GM21447 (cell line): ENCODE data around the gene CREB3L1.

Source experiments
- ATAC-seq: cut with Tn5 transposase; IDR thresholded peaks from one replicate; pipeline ENCODE4 v1.9.1; 2021; ENCODE audit not compliant: unreplicated experiment

The CREB3L1 gene, protein sequence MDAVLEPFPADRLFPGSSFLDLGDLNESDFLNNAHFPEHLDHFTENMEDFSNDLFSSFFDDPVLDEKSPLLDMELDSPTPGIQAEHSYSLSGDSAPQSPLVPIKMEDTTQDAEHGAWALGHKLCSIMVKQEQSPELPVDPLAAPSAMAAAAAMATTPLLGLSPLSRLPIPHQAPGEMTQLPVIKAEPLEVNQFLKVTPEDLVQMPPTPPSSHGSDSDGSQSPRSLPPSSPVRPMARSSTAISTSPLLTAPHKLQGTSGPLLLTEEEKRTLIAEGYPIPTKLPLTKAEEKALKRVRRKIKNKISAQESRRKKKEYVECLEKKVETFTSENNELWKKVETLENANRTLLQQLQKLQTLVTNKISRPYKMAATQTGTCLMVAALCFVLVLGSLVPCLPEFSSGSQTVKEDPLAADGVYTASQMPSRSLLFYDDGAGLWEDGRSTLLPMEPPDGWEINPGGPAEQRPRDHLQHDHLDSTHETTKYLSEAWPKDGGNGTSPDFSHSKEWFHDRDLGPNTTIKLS

DNA sequence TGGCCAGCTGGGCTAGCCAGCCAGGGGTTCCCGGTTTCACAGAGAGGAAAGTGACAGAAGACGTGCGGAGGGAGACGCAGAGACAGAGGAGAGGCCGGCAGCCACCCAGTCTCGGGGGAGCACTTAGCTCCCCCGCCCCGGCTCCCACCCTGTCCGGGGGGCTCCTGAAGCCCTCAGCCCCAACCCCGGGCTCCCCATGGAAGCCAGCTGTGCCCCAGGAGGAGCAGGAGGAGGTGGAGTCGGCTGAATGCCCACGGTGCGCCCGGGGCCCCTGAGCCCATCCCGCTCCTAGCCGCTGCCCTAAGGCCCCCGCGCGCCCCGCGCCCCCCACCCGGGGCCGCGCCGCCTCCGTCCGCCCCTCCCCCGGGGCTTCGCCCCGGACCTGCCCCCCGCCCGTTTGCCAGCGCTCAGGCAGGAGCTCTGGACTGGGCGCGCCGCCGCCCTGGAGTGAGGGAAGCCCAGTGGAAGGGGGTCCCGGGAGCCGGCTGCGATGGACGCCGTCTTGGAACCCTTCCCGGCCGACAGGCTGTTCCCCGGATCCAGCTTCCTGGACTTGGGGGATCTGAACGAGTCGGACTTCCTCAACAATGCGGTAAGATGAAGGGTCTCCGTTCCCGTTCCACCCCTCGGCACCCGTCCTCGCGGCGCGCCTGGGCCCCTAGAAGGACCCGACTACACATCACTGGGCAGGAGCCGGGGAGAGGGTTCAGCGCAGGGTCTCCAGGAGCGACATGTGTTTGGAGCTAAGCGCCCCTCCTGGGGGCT lies at the start of gene CREB3L1:
TSS of gene CREB3L1 (plus strand) at position 41 of the 765 bp plus-strand sequence. CDS start at position 491, 450 bp downstream.
- ATAC-seq: no peak

DNA sequence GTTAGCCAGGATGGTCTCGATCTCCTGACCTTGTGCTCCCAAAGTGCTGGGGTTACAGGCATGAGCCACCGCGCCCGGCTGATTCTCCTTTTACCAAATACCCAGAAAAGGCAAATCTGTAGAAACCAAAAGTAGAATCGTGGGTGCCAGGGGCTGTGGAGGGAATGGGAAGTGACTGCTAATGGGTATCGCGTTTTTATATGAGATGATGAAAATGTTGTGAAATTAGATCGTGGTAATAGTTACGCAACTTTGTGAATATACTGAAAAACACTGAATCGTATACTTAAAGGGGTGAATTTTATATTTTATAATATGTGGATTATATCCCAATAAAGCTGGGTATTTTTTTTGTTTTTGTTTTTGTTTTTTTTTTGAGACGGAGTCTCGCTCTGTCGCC lies 48.2 kb upstream of the CREB3L1 start:
- no peak for ATAC-seq

GRCh38 chr11:46234311-46234710 lies 43.2 kb upstream of the CREB3L1 start:
- no peak for ATAC-seq

GRCh38 chr11:46235777-46236688 lies 41.4 kb upstream of the CREB3L1 start:
- ATAC-seq: no peak

GRCh38 chr11:46236918-46237247 lies 40.6 kb upstream of the CREB3L1 start:
- ATAC-seq: no peak

DNA sequence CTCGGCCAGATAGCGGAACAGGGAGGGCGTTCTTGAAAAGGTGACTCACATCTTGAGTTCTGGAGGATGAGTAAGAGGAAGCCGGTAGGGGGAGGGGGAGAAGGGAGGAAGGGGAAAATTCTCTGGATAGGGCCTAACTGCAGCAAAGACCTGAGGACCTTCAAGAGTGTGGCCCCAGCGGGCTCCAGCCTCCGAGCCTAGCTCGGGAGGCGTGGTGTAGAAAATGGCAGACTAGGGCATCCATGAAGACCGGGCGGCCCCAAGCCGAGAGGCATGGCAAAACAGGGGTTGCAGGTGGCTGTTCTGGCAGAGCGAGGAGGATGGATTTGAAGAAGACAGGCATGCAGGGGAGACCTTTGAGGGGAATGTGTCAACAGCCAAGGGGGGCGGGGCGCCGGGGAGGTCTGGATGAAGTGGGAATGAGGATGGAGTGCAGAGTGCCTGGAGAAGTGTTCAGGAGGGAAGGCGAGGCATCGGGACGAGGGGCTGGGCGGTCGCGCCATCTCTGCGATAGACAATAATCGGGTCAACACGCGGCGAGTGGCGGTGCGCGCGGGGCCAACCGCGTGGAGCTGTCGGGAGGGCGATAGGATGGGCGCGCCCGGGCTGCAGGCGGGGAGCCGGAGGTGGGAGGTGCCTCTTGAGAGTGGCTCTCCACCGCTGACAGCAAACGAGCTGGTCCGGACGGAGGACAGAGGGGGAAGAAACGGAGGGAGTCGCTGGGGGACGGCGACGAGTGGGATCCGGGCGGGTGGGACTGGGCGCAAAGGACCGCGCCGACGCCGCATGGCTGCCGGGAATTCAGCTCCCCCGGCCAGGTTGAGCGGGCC lies 40.0 kb upstream of the CREB3L1 start:
- no peak for ATAC-seq

DNA sequence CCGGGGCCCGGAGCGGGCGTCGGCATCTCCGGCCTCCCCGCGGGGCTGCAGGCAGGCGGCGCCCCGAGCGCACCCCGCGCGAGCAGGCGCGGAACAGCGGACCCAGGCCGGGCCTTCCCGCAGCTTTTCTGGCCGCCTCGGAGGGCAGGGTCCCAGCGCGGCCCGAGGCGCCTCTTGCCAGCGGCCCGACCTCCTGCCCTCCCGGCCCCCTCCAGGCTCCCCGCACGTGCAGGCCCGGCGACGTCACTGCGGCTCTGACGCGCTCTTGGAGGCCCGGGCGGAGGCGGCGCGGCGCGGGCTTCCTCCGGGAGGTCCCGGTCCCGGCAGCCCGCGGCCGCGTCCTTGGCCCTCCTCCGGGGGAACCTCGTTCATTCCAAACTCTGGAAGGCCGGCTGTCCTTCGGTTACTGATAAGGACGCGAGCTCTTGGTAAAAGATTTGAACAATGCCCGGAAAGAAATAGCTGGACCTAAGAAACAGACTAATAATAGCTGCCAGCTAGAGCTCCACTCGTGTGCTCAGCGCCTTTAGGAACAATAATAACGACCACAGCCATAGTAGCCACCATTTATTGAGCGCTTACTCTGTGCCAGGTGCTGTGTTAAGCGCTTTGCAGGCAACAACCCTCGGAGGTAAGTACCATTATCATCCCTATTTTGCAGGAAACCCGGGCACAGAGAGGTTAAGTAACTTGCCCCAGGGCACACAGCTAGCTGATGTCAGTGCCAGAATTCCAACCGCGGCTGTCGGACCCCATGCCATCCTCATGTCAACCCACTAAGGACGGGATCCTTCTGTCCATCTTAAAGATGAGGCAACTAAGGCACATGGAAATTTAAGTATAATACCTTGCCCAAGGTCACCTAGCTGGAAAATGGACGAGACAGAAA lies 39.1 kb upstream of the CREB3L1 start:
- ATAC-seq: no peak

DNA sequence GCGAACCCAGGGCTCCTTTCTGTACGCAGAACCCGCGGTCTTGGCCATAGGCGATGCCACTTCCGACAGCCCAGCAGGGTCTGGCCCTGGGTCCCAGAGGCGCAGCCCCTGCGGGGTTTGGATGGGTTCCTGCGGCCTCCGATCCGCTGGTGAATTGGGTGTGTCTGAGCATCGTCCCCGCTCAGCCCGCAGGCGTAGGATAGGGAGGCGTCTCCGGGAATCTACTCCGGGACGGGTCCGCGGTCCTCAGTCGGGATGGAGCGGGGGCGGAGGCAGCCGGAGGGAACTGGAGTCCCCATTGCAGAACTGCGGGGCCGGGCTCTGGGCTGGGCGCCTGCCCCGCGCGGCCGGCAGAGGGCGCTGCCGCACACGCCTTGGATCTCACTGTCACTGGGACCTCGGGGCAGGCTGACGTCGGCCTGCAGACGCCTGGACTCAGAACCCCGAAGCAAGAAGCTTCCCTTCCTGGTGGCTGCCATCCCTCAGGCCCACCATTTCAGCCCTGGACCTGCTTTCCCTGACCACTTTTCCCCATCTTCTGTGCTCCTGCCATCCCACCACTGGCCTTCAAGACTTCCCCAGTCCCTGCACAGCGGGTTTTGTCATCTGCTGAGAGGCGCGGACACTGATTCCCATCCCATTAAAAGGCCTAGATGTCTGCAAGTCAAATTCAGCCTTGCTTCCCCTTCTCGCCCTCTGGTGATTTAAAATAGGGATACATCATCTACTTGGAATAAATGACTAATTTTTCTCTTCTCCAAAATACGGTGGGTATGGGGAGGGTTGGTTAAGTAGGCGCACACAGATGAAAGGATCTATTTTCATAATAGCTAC lies 38.3 kb upstream of the CREB3L1 start:
- ATAC-seq: peak; percentile 60

GRCh38 chr11:46239801-46240061 lies 37.7 kb upstream of the CREB3L1 start:
- no peak for ATAC-seq

GRCh38 chr11:46240371-46240770 lies 37.1 kb upstream of the CREB3L1 start:
- ATAC-seq: no peak

- no peak for ATAC-seq
Measured at GRCh38 chr11:46240861-46241260, 36.6 kb upstream of the CREB3L1 start.

DNA sequence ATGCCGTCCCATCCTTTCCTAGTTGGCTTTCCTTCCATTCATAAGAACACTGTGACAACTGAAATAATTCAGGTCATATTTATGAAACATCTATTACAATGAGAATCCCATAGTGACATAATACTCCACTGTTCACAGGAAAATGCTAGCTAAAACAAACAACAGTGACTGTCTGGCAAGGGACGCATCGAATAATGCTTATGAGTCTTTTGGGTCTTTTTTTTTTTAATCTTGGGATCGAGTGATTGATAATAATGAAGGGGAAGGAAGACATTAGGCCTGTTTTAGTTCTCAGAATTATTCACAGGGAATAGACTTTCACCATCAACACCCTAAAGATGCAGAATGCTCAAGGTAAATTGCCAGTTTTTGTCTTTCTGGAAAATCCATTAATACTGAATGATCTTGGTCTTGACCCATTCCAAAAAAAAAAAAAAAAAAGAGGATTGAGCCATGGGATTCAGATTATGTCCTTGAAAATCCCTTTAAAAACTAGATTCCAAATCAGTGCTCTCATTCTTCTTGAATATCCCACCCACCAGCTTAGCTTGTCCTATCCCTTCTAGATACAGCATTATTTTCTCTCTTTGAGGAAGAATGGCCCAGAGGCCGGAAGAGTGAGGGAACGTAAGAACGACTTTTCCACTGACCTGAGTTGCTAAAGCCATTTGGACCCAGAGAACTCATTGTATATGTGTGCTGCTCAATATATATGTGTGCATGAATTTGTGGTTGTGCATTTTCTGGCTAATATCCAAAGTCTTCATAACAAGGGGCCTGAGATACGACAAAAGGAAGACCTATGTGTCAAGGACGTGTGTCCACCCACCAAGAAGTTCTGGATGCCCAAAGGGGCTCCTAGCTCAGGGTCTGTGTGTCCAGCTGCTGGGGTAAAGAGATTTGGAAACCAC lies 35.2 kb upstream of the CREB3L1 start:
- ATAC-seq: no peak

GRCh38 chr11:46242952-46243795 lies 34.3 kb upstream of the CREB3L1 start:
- ATAC-seq: peak; percentile 65

DNA sequence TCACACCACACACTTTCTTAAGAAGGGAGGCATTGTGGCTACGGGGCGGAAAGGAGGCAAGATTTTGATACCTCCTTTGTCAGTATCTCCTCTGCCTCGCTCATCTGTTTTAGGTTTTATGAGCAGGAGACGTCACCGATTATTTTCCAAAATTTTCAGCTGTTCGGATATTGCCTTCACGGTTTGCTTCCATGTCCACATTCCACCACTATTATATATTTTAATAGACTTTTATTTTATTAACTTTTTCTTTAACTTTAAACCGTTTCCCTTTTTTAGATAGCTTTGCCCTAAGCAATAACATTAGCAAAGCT lies 33.7 kb upstream of the CREB3L1 start:
- ATAC-seq: no peak

- ATAC-seq: no peak
Measured at GRCh38 chr11:46246521-46246920, 30.9 kb upstream of the CREB3L1 start.

DNA sequence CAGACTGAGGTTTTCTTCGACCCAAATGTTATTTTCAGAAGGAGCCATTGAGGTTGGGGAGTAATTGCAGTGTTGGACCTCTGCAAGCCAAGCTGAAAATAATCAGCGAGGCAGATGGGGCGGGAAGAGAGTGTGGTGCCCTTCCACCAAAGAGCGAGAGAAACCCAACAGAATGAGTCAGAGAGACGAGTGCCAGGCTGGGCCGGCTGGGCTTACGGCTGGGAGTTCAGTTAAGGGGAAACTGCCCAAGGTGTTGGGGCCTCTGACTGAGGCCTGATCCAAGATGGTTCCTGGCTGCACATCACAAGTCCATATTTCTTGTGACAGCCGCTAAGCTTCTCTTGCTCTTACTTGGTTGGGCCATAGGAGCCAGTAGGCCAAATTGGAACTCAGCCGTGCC lies 30.4 kb upstream of the CREB3L1 start:
- no peak for ATAC-seq

- ATAC-seq: no peak
Measured at GRCh38 chr11:46247659-46248058, 29.8 kb upstream of the CREB3L1 start.
